ENCODE measurements around the gene TCIRG1. TPM values are rescaled to one million over a fixed set of nuclear protein-coding genes. Genes with fewer than 3 reads are reported as not detected.
A peak's percentile ranks its signal among the peaks of the same experiment; 100 is the strongest.

The TCIRG1 gene
- total RNA-seq, 1 donor from 2014 or later: 23.4 TPM

DNA sequence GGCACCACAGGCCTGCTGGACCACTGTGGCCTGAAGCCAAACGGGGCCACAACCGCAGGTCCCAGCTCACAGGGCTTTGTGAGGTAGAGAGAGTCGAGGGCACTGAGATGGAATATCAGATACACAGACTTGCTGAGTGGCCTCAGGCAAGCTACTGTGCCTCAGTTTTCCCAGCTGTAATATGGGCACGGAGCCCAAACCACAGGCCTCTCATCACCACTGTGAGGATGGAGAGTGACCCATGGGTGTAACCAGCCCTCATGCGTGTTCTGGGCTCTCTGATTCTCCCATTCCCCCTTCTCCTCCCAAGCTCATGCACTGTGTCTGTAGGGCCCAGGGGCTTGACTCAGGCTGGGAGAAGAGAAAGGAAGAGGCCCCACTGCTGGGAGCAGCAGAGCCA lies 39.1 kb upstream of the TCIRG1 start:
- DNase-seq: no peak
- intact Hi-C loops (cut with micrococcal nuclease): no loop called here

DNA sequence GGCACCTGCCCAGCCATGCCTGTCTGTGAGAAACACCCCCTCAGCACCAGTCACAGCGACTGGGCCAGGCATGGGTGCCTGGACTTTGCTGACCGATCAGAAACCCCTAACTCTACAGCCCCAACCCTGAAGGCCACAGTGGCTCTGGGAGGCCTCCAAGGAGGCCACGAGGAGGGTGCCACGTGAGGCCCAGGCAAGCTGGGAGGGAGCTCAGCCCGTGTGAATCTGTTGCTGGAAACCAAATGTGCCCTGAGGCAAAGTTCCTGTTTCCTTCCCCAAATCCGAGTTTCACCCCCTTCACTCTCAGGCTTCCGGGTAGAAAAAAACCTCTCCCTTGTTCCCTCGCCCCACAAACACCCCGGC lies 36.3 kb upstream of the TCIRG1 start:
- DNase-seq: no peak
- no peaks in the 10 kb centered on the region for H3K27me3 ChIP-seq (ENCODE audit: low read depth)
- TF ChIP-seq, protein P1, sequence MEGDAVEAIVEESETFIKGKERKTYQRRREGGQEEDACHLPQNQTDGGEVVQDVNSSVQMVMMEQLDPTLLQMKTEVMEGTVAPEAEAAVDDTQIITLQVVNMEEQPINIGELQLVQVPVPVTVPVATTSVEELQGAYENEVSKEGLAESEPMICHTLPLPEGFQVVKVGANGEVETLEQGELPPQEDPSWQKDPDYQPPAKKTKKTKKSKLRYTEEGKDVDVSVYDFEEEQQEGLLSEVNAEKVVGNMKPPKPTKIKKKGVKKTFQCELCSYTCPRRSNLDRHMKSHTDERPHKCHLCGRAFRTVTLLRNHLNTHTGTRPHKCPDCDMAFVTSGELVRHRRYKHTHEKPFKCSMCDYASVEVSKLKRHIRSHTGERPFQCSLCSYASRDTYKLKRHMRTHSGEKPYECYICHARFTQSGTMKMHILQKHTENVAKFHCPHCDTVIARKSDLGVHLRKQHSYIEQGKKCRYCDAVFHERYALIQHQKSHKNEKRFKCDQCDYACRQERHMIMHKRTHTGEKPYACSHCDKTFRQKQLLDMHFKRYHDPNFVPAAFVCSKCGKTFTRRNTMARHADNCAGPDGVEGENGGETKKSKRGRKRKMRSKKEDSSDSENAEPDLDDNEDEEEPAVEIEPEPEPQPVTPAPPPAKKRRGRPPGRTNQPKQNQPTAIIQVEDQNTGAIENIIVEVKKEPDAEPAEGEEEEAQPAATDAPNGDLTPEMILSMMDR (IDR thresholded peaks at IDR 0.05; ENCODE audit: borderline replicate concordance): no peak
- H3K27ac ChIP-seq (replicated peaks): peak overlapping the region; percentile 83
- H3K36me3 ChIP-seq: no peaks in the 10 kb centered on the region
- peak overlapping the region; percentile 82 for H3K4me3 ChIP-seq
- no peaks in the 10 kb centered on the region for H3K9me3 ChIP-seq (replicated peaks)
- intact Hi-C loops (cut with micrococcal nuclease): no loop called here
- peaks cover 19% of the 10 kb centered on the region for H3K4me1 ChIP-seq

More for the DNA sequence above, 39.1 kb upstream of the TCIRG1 start:
- TF ChIP-seq, protein P1 (IDR thresholded peaks at IDR 0.05; ENCODE audit: borderline replicate concordance): no peak
- no peaks in the 10 kb centered on the region for H3K36me3 ChIP-seq
- no peak overlapping the region for H3K4me3 ChIP-seq
- no peak overlapping the region for H3K27ac ChIP-seq (replicated peaks)
- peaks cover 18% of the 10 kb centered on the region for H3K4me1 ChIP-seq
- no peaks in the 10 kb centered on the region for H3K27me3 ChIP-seq (ENCODE audit: low read depth)
- no peaks in the 10 kb centered on the region for H3K9me3 ChIP-seq (replicated peaks)

DNA sequence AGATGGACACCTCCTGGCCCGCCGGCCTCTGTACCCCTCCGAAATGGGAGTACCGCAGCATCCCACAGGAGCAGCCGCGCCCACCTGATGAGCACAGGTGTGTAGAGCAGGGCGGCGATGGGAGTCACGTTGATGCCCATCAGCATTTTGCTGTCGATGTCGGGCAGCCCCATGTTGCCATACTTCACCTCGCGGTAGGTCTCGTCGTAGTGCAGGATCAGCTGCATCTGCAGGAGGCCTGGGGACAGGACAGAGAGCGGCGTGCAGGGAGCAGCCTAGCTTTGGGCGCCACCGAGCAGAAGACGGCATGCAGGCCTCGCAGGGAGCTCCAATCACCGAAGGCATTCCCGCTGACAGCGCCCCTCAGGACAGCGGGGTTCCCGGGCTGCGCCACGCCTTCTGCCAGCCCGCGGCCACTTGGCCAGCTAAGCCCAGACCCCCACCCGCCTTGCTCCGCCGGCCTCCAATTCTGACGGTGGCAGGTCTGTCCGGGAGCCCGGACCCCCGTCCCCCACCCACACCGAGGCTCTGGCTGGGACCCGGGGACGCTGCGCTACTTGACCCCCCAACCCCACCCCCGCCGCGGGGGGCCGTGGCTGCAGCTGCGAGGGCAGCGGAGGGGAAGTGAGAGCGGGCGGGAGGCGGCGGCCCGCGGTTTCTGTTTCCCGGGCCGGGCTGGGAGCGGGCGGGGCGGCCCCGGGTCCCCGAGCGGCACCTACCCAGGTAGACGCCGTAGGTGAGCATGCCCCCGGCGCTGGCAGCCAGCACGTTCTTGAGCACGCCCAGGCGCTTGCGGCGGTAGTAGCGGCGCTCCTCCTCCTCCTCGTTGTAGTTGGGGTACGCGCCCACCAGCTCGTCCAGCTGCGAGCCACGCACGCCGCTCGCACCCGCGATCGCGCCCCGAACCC lies 35.6 kb upstream of the TCIRG1 start:
- Histone ChIP-seq H3K9me3 (replicated peaks) (no peaks in the 10 kb centered on the region), H3K36me3 (no peaks in the 10 kb centered on the region), H3K4me1 (peaks cover 20% of the 10 kb centered on the region), H3K27ac (replicated peaks) (peak overlapping the region; percentile 83), H3K27me3 (ENCODE audit: low read depth) (no peaks in the 10 kb centered on the region), H3K4me3 (peak overlapping the region; percentile 82)
- no peak for DNase-seq
- TF ChIP-seq, protein P1 (IDR thresholded peaks at IDR 0.05; ENCODE audit: borderline replicate concordance): no peak
- intact Hi-C loops (cut with micrococcal nuclease): no loop called here

DNA sequence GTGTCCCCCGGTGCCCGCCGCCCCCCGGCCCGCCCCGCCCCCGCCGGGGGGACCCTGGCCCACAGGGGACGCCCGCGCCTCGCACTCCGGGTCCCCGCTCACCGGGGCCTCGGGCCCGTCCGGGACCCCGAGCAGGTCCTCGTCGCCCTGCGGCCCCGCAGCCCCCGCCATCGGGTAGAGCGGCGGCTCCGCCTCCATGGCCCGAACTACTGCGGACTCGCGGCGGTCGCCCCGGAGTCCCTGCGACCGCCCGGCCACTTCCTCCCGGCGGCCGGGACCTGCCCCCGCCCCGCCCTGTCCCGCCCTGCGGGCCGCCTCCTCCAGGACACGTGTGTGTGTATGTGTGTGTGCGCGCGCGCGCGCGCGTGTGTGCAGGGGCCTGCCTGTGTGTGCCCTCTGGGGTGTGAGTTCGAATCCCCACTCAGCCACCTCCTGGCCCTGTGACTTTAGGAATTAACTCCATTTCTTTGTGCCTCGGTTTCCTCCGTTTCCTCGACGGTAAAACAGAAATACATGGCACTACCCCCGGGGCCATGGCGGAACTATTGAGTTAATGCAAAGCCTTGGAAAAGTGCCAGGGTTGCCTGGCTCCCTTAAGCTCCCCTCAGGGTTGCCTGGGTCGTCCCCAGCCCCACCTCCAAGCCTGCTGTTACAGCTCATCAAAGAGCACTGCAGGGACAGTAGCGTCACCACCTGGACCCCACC lies 34.8 kb upstream of the TCIRG1 start, which contains the start of gene UNC93B1:
TSS of gene UNC93B1 (minus strand) at position 252 of the 705 bp plus-strand sequence. CDS start at position 198, 54 bp downstream.
- no peaks in the 10 kb centered on the region for H3K27me3 ChIP-seq (ENCODE audit: low read depth)
- peaks cover 26% of the 10 kb centered on the region for H3K4me1 ChIP-seq
- intact Hi-C loops (cut with micrococcal nuclease): no loop called here
- no peaks in the 10 kb centered on the region for H3K9me3 ChIP-seq (replicated peaks)
- DNase-seq: peak; percentile 90
- peak within 1 kb of the TSS; percentile 82 for H3K4me3 ChIP-seq
- peak within 1 kb of the TSS; percentile 83 for H3K27ac ChIP-seq (replicated peaks)
- no peaks in the 10 kb centered on the region for H3K36me3 ChIP-seq
- TF ChIP-seq, protein P1 (IDR thresholded peaks at IDR 0.05; ENCODE audit: borderline replicate concordance): no peak

DNA sequence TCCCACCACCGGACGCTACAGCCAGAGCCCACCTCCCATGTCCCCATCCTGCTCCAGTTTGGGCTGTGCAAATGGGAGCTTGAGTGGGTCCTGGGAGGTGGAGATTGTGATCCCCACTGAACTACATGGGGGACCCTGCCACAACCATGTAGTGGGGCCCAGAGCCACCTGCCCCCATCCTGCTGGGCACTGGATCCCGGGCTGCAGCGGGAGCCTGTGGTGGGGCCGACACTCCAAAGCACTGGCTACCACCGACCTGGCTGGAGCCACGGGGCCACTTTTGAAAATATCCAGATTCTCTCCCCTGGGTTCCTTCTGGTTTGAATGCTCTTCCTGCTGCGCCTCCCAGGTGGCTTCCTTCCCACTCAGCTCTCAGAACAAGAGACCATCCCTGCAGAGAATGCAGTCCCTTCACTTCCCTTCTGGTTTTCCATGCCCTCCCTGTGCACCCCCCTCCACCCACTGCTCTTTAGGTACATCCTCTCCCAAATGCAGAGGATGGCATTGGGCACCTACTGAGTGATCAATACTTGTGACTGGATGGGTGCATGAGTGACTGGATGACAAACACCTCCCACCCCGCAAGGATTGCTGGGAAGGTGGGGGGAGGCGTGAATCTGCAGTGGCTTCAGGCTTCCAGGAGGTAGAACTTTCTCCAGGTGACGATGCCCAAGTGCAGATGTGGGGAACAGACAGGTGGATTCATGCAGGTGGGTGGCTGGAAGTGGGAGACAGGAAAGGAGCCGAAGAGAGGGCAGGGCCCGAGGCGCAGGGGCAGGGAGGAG lies 34.1 kb upstream of the TCIRG1 start:
- intact Hi-C loops (cut with micrococcal nuclease): no loop called here
- Histone ChIP-seq H3K9me3 (replicated peaks) (no peaks in the 10 kb centered on the region), H3K4me1 (peaks cover 32% of the 10 kb centered on the region), H3K27ac (replicated peaks) (no peak overlapping the region), H3K36me3 (no peaks in the 10 kb centered on the region), H3K4me3 (peak overlapping the region; percentile 82), H3K27me3 (ENCODE audit: low read depth) (no peaks in the 10 kb centered on the region)
- TF ChIP-seq, protein P1 (IDR thresholded peaks at IDR 0.05; ENCODE audit: borderline replicate concordance): no peak
- DNase-seq: no peak

Measured in left ventricle myocardium inferior (tissue), 1 donor.